ENCODE results near the gene BTBD9. TPM values are rescaled to one million over a fixed set of nuclear protein-coding genes. Genes with fewer than 3 reads are reported as not detected.

Gene BTBD9
- total RNA-seq, 1 donor from 2014 or later: 10.3 TPM

DNA sequence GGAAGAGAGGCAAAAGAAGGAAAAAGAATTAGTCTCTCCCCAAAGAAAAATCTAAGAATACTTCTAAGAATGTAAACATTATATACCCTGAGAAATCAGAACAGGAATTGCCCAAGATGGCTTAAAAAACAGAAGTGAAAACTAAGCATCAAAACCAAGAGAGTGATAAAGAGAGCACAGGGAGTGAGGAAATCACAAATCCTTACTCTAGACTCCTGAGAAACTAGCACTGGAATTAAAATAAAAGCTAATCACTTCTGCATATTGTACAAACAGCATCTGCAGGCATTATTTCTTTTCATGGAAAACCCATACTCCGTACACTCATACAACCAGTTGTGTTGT, 285.7 kb downstream of the BTBD9 start:
- no peak overlapping the region for H3K9ac ChIP-seq (ENCODE audit: low read length)
- H3K36me3 ChIP-seq (ENCODE audit: insufficient read depth, low read length): no peaks in the 10 kb centered on the region
- Mint-ChIP-seq H3K9me3 (ENCODE audit: unreplicated experiment) (no peaks in the 10 kb centered on the region), H3K4me1 (ENCODE audit: low read depth, unreplicated experiment) (peaks cover 37% of the 10 kb centered on the region), H3K27me3 (ENCODE audit: low read depth, unreplicated experiment) (no peaks in the 10 kb centered on the region), H3K4me3 (ENCODE audit: unreplicated experiment) (no peak overlapping the region), H3K36me3 (ENCODE audit: low read depth, unreplicated experiment) (peaks cover 1% of the 10 kb centered on the region), H3K27ac (ENCODE audit: unreplicated experiment) (peak overlapping the region; percentile 36)
- no peak overlapping the region for H2AFZ ChIP-seq (ENCODE audit: low read depth, low read length)
- H3K27me3 ChIP-seq (ENCODE audit: insufficient read depth, low read length): no peaks in the 10 kb centered on the region
- FAIRE-seq (no peak), DNase-seq (ENCODE audit: low read depth) (no peak)
- H3K4me3 ChIP-seq (ENCODE audit: insufficient read depth, low read depth, low read length): no peak overlapping the region
- TF ChIP-seq, protein P1, sequence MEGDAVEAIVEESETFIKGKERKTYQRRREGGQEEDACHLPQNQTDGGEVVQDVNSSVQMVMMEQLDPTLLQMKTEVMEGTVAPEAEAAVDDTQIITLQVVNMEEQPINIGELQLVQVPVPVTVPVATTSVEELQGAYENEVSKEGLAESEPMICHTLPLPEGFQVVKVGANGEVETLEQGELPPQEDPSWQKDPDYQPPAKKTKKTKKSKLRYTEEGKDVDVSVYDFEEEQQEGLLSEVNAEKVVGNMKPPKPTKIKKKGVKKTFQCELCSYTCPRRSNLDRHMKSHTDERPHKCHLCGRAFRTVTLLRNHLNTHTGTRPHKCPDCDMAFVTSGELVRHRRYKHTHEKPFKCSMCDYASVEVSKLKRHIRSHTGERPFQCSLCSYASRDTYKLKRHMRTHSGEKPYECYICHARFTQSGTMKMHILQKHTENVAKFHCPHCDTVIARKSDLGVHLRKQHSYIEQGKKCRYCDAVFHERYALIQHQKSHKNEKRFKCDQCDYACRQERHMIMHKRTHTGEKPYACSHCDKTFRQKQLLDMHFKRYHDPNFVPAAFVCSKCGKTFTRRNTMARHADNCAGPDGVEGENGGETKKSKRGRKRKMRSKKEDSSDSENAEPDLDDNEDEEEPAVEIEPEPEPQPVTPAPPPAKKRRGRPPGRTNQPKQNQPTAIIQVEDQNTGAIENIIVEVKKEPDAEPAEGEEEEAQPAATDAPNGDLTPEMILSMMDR (IDR thresholded peaks at IDR 0.05; ENCODE audit: insufficient read depth, low read depth, low read length): no peak
- no peak for TF ChIP-seq EZH2 (IDR thresholded peaks at IDR 0.05; ENCODE audit: insufficient read depth, low read length)
- peaks cover 17% of the 10 kb centered on the region for H3K4me1 ChIP-seq (ENCODE audit: insufficient read depth, low read length)
- no peaks in the 10 kb centered on the region for H3K9me3 ChIP-seq (ENCODE audit: insufficient read depth, low read depth, low read length)
- H4K20me1 ChIP-seq (ENCODE audit: insufficient read depth, low read length): no peaks in the 10 kb centered on the region
- no peak overlapping the region for H3K4me2 ChIP-seq (ENCODE audit: low read length)
- no peaks in the 10 kb centered on the region for H3K79me2 ChIP-seq (ENCODE audit: insufficient read depth, low read length)
- no peak overlapping the region for H3K27ac ChIP-seq (ENCODE audit: low read depth, low read length)

GRCh38 chr6:38353310-38354036, 286.3 kb downstream of the BTBD9 start:
- H4K20me1 ChIP-seq (ENCODE audit: insufficient read depth, low read length): no peaks in the 10 kb centered on the region
- peaks cover 37% of the 10 kb centered on the region for H3K4me1 Mint-ChIP-seq (ENCODE audit: low read depth, unreplicated experiment)
- H3K4me3 Mint-ChIP-seq (ENCODE audit: unreplicated experiment): no peak overlapping the region
- FAIRE-seq (no peak), DNase-seq (ENCODE audit: low read depth) (no peak)
- no peak overlapping the region for H3K27ac ChIP-seq (ENCODE audit: low read depth, low read length)
- H3K9me3 Mint-ChIP-seq (ENCODE audit: unreplicated experiment): no peaks in the 10 kb centered on the region
- no peak for TF ChIP-seq EZH2 (IDR thresholded peaks at IDR 0.05; ENCODE audit: insufficient read depth, low read length)
- TF ChIP-seq, protein P1 (IDR thresholded peaks at IDR 0.05; ENCODE audit: insufficient read depth, low read depth, low read length): no peak
- H3K4me2 ChIP-seq (ENCODE audit: low read length): no peak overlapping the region
- no peak overlapping the region for H2AFZ ChIP-seq (ENCODE audit: low read depth, low read length)
- no peaks in the 10 kb centered on the region for H3K79me2 ChIP-seq (ENCODE audit: insufficient read depth, low read length)
- no peak overlapping the region for H3K4me3 ChIP-seq (ENCODE audit: insufficient read depth, low read depth, low read length)
- H3K36me3 Mint-ChIP-seq (ENCODE audit: low read depth, unreplicated experiment): peaks cover 1% of the 10 kb centered on the region
- H3K27me3 ChIP-seq (ENCODE audit: insufficient read depth, low read length): no peaks in the 10 kb centered on the region
- peak overlapping the region; percentile 2 for H3K27ac Mint-ChIP-seq (ENCODE audit: unreplicated experiment)
- no peak overlapping the region for H3K9ac ChIP-seq (ENCODE audit: low read length)
- H3K27me3 Mint-ChIP-seq (ENCODE audit: low read depth, unreplicated experiment): no peaks in the 10 kb centered on the region
- no peaks in the 10 kb centered on the region for H3K36me3 ChIP-seq (ENCODE audit: insufficient read depth, low read length)
- peaks cover 17% of the 10 kb centered on the region for H3K4me1 ChIP-seq (ENCODE audit: insufficient read depth, low read length)
- H3K9me3 ChIP-seq (ENCODE audit: insufficient read depth, low read depth, low read length): no peaks in the 10 kb centered on the region

- H3K79me2 ChIP-seq (ENCODE audit: insufficient read depth, low read length): no peaks in the 10 kb centered on the region
- no peaks in the 10 kb centered on the region for H4K20me1 ChIP-seq (ENCODE audit: insufficient read depth, low read length)
- peaks cover 1% of the 10 kb centered on the region for H3K36me3 Mint-ChIP-seq (ENCODE audit: low read depth, unreplicated experiment)
- peaks cover 21% of the 10 kb centered on the region for H3K4me1 ChIP-seq (ENCODE audit: insufficient read depth, low read length)
- H3K27ac Mint-ChIP-seq (ENCODE audit: unreplicated experiment): peak overlapping the region; percentile 2
- no peak overlapping the region for H2AFZ ChIP-seq (ENCODE audit: low read depth, low read length)
- TF ChIP-seq, protein P1 (IDR thresholded peaks at IDR 0.05; ENCODE audit: insufficient read depth, low read depth, low read length): no peak
- no peak for TF ChIP-seq EZH2 (IDR thresholded peaks at IDR 0.05; ENCODE audit: insufficient read depth, low read length)
- no peaks in the 10 kb centered on the region for H3K9me3 ChIP-seq (ENCODE audit: insufficient read depth, low read depth, low read length)
- DNase-seq (ENCODE audit: low read depth) (peak; percentile 49), FAIRE-seq (no peak)
- no peaks in the 10 kb centered on the region for H3K27me3 Mint-ChIP-seq (ENCODE audit: low read depth, unreplicated experiment)
- no peak overlapping the region for H3K4me3 ChIP-seq (ENCODE audit: insufficient read depth, low read depth, low read length)
- H3K27me3 ChIP-seq (ENCODE audit: insufficient read depth, low read length): no peaks in the 10 kb centered on the region
- peaks cover 37% of the 10 kb centered on the region for H3K4me1 Mint-ChIP-seq (ENCODE audit: low read depth, unreplicated experiment)
- H3K9ac ChIP-seq (ENCODE audit: low read length): no peak overlapping the region
- no peak overlapping the region for H3K4me3 Mint-ChIP-seq (ENCODE audit: unreplicated experiment)
- no peaks in the 10 kb centered on the region for H3K36me3 ChIP-seq (ENCODE audit: insufficient read depth, low read length)
- no peak overlapping the region for H3K27ac ChIP-seq (ENCODE audit: low read depth, low read length)
- H3K4me2 ChIP-seq (ENCODE audit: low read length): no peak overlapping the region
- no peaks in the 10 kb centered on the region for H3K9me3 Mint-ChIP-seq (ENCODE audit: unreplicated experiment)
Measured at GRCh38 chr6:38352636-38353035, 287.1 kb downstream of the BTBD9 start.
